NCI-H2196 (cell line): ENCODE measurements around the gene FXYD7.
"Not testable (repeated sequence)": the region's sequence is repeated elsewhere in the genome, so short reads cannot be mapped to it uniquely, and the experiment has no call there.

ENCODE experiments used
- DNase-seq: peaks from one replicate; lab custom pipeline; 2025; ENCODE audit not compliant: unreplicated experiment; lab: John Stamatoyannopoulos, UW

Gene FXYD7, protein sequence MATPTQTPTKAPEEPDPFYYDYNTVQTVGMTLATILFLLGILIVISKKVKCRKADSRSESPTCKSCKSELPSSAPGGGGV

DNA sequence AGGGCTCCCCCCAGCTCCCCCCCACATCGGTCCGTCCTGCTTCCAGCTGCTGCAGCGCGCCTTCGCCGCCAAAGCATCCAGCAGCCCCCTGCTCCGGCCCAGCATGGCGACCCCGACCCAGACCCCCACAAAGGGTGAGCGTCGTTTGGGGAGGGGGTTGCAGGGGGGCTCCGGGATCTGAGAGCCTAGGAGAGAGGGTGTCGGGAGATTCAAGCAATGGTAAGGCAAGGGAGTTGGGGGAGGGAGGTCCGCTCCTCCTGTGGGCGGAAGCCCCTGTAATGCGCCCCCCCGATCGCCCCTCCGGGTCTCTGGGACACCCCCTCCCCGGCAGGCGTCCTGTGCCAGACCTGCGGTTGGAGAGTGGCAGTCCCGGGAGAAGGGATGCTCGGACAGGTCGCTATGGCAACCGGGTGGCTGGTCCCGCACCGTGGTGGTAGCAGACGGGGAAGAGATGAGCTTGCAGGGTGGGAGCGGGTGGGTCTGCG, at the start of gene FXYD7:
TSS of gene FXYD7 (plus strand) at position 25 of the 485 bp plus-strand sequence. CDS start at position 104, 79 bp downstream.
- no peak for DNase-seq

DNA sequence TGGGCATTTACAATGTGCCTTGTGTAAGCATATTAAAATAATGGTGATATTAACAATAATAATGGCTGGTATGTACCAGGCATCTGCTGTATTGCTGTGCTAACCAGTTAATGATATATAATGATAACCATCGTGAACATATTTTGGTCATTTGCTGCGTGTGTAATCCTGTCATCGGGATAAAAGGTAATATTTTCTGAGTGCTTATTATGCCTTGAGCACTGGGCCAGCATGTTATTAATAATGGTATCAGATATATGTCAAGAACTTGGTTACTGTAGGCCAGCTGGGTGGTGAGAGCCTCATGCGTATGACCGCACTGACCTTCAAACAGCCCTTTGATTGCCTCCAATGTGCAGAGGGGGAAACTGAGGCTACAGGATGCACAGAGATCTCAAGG, 49.6 kb upstream of the FXYD7 start:
- no peak for DNase-seq

DNA sequence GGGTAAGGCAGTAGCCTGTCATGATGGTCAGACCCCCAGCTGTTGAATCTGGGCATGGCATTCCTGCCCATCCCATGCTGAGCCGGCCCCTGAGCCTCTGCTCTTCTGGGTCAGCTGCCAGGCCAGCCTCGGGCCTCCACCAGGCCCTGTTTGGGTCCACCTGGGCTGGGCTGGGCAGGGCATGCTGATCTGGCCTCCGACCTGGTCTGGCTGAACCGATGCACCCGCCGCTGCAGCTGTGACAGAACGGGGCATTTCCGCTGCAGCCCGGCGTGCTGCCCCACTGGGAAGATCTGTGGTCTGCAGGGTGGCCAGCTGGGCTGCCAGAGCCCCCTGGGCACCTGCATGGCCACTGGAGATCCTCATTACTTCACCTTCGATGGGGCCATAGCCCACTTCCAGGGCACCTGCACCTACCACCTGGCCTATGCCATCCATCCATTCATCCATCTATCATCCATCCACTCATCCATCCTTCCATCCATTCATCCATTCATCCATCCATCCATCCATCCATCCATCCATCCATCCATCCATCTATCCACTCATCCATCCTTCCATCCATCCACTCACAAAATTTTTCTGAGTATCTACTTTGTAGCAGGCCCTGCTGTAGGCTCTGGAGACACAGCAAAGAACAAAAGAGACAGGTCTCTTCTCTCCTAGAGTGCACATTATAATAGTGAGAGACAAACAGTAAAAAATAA, 49.0 kb upstream of the FXYD7 start:
- no peak for DNase-seq

DNA sequence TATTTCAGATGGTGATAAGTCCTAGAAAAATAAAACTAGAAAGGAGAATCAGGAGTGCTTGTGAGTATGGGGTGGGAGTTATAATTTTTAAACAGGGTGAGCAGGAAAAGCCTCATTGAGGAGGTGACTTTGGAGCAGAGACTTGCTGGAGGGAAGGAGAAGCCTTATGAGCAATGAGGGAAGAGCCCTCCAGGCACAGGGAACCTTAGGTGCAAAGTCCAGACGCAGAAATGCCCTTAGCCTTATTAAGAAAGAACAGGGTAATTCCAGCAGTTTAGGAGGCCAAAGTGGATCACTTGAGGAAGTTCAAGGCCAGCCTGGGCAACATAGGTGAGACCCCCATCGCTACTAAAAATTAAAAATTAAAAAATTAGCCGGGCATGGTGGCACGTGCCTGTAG, 48.4 kb upstream of the FXYD7 start:
- DNase-seq, result no peak

DNA sequence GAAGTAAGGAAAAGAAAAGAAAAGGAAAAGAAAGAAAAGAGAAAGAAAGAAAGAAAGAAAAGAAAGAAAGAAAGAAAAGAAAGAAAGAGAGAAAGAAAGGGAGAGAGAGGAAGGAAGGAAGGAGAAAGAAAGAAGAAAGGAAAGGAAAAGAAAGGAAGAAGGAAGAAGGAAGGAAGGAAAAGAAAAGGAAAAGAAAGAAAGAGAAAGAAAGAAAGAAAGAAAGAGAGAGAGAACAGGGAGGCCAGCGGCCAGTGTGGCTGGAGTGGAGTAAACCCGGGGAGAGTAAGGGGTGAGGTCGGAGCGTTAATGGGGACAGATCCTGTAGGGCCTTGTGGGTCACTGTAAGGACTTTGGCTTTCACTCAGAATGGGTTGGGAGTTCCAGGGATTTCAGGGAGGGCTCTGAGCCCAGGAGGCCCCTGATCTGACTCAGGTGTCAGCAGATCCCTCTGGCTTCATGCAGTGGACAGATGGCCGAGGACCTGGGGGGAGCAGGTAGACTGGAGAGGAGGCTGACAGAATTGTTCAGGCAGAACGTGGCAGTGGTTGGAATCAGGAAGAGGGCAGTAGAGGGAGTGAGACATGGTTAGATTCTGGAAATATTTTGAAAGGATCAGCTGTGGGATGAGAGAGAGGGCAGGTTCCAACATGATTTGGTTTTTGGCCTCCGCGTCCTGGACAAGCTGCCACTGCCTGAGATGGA, 47.2 kb upstream of the FXYD7 start:
- no peak for DNase-seq

DNA sequence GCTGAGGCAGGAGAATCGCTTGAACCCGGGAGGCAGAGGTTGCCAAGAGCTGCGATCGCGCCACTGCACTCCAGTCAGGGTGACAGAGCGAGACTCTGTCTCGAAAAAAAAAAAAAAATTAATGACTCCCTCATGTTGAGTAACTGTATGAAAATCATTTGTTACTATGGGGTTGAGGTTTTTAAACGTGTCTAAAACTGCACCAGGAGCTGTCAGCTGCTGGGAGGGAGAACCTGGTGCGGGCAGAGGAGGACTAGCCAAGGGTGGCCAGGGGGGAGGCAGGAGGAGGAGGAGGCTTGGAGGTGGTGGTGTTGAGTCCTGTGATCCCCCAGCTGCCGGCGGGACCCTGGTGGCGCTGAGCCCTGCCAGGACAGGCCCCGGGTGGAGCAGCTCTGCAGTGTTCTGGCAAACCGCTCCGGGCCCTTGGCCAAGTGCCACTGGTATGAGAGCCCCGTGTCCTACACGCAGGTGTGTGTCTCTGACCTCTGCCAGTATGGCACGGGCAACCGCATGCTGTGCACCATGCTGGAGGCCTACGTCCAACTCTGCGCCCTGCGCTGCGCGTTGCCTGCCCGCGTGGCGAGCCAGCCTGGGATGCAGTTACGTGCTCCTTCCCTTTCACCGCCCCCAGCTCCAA, 44.5 kb upstream of the FXYD7 start:
- DNase-seq, result no peak

DNA sequence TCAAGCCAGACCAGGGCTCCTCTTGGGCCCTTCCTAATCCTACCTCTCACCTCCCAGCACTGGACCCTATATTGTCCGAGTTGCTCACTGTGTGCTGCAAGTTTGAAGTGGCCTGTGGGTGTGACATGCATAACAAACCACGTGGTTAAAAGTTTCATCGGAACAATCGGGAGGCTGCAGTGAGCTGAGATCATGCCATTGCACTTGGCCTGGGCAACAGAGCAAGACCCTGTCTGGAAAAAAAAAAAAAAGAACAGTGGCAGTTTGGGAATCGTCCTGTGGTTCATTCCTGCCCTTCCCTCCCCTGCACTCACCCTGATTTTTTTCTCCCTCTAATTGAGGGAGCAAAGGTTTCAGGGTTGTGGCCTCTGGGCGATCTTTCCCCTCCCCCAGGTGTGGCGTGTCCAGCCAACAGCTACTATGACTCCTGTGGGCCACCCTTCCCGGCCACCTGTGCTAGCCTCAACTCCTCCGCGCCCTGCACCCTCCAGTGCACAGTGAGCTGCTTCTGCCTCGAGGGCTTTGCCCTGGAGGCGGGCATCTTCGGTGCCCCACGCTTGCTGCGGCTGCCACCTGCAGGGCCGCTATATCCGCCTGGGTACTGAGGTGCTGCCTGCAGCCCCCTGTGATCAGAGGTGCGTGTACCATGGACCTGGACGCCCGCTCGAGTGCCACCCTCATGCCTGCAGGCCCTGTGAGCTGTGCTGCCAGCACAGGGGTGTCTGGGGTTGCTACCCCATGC, 43.7 kb upstream of the FXYD7 start:
- DNase-seq, result no peak

DNA sequence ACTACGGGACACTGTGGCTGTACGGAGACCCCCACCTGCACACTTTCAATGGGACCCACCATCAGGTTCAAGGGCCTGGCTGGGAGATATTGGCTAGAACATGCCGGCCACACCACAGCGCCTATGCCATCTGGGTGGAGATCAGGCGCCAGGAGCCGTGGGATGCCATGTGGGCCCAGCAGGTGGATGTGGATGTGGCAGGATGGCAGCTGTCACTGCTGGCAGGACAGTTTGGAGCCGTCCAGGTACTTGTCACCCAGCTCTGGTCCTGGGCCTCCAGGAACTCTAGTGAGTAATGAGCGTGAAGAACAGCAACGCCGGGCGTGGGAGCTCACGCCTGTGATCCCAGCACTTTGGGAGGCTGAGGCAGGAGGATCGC, 43.2 kb upstream of the FXYD7 start:
- no peak for DNase-seq

DNA sequence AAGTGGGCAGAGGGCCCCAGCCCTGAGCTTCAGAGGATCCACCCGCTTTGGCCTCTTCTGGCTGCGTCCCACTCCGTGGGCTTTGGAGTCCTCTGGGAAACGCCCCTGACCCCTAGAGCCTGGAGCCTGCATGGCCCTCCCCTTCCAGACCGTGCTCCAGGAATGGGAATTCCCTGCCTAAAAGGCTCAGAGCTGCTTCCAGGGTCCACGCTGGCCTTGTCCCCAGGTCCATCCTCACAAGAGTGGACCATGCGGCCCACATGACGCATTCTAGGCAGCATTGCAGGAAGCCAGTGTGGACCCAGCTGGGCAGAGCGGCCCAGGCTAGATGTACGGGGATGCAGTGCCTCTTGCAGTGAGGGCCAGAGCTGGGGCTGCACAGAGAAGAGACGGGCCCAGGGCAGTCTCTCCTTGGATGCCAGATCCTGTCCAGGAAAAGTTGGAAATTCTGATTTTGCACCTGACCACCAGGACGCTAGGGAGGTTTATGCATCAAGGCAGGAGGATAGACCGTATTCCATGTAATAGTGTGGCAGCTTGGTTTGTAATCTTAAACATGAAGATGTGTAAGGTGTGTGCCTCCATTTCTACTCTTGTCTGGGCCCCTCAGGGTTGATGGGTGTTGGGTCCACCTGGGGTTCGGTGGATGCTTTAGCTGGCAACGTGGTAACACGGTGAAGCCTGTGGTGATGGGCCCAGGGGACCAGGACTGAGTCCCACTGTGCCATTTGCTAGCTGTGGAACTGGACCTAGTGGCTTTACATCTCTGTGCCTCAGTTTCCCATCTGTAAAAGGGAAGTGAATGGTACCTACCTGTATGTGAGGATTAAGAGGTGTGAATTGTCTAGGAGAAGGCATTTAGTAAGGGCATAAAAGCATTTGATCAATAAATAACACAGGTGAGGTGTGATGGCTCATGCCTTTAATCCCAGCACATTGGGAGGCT, 42.2 kb upstream of the FXYD7 start:
- no peak for DNase-seq

DNA sequence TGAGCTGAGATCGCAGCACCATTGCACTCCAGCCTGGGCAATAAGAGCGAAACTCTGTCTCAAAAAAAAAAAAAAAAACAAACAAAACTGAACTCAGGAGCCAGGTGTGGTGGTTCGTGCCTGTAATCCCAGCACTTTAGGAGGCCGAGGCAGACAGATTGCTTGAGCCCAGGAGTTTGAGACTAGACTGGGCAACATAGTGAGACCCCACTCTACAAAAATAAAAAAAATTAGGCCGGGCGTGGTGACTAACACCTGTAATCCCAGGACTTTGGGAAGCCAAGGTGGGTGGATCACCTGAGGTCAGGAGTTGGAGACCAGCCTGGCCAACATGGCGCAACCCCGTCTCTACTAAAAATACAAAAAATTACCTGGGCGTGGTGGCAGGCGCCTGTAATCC, 41.1 kb upstream of the FXYD7 start:
- DNase-seq, result not testable (repeated sequence)

DNA sequence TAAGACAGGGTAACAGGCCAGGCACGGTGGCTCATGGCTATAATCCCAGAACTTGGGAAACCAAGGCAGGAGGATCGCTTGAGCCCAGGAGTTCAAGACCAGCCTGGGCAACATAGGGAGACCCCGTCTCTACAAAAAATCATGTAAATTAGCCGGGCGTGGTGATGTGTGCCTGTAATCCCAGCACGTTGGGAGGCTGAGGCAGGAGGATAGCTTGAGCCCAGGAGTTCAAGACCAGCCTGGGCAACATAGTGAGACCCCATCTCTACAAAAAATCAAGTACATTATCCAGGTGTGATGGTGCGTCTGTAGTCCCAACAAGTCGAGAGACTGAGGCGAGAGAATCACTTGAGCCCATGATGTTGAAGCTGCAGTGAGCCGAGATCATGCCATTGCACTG, 39.4 kb upstream of the FXYD7 start:
- not testable (repeated sequence) for DNase-seq

DNA sequence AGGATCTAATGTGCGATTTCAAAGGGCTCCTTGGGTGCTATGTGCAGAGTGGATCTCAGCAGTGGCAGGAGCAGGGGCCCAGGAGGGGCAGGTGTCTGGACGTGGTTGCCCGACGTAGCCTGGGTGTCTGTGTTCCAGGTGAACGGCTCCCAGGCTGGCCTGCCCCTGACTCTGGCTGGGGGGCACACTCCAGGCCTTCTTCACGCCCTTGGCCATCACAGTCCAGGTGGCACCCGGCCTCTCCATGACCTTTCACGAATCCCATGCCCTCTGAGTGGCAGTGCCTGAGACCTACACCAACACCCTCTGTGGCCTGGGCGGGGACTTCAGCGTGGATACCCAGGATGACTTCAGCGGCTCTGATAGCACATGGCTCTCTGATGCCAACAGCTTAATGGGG, 38.7 kb upstream of the FXYD7 start:
- no peak for DNase-seq

DNA sequence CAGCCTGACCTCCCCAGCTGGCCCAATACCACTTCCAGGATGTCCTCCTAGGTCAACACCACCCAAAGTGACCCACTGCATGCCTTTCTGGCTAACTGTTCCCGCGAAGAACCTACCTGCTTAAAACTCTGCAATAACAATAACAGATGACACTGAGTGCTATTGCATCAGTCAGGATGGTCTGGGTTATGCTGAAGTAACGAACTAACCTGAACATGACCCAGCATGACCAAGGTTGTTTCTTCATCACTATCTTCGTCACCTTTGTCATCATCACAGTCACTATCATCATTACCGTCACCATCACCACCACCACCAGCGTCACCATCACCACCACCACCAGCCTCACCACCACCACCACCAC, 38.0 kb upstream of the FXYD7 start:
- DNase-seq, result no peak

DNA sequence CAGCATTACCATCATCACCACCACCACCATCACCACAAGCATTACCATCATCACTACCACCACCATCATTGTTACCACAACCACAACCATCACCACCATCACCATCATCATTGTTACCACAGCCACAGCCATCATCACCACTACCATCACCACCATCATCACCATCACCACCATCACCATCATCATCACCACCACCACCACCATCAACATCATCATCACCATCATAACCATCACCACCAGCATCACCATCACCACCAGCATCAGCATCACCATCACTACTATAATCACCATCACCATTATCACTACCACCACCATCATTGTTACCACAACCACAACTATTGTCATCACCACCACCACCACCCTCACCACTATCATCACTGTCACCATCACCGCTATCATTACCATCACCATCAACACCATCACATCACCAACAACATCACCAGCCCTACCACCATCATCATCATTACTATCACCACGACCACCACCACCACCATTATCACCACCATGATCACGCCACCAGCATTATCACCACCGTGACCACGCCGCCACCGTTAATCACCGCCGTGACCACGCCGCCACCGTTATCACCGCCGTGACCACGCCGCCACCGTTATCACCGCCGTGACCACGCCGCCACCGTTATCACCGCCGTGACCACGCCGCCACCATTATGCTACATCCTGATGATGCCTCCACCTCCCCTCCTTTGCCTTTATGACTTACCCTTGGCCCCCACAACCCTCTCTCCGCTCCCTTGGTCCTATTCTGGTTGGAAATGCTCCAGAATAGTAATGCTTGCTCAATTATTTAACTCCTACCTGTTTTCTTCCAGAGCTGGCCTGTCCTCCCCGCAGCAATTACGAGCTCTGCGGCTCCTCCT, 37.4 kb upstream of the FXYD7 start:
- DNase-seq, result no peak

DNA sequence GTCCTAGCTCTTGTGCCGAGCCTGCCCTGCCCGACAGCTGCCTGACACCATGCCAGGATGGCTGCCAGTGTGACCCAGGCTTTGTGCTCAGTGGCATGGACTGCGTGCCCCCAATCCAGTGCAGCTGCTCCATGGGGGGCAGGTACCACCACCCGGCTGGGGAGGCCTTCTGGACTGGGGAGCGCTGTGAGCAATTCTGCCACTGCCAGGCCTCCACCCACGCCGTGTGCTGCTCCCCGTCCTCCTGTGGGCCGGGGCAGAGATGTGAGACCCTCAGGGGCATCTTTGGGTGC, 36.8 kb upstream of the FXYD7 start:
- no peak for DNase-seq

DNA sequence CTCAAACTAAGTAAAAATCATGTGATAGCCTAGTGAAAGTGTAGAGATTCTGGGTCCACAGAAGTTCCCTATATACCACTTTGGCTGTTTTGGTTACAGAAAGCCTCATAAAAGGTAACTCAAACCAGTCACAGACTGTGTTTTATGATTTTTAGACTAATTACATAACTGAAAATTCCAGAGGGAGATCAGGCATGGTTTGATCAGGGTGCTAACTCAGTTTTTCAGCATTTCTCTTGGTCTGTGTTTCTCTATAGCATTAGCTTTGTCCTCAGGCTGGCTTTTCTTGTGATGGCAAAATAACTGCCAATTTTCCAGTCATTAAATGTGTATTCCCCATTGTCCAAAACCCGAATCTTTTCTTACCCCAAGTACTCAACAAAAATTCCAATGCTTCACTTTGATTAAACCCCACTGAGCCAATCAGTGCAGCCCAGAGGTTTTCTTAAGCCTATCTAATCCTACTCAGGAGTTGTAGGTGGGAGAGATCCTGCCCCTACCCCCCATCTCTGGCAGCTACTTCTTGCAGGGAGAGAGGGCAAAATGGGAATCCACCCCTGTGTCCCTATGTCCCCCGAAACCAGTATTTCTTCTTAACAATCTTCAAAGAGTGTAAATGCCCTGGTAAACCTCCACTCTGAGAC, 36.0 kb upstream of the FXYD7 start:
- no peak for DNase-seq

DNA sequence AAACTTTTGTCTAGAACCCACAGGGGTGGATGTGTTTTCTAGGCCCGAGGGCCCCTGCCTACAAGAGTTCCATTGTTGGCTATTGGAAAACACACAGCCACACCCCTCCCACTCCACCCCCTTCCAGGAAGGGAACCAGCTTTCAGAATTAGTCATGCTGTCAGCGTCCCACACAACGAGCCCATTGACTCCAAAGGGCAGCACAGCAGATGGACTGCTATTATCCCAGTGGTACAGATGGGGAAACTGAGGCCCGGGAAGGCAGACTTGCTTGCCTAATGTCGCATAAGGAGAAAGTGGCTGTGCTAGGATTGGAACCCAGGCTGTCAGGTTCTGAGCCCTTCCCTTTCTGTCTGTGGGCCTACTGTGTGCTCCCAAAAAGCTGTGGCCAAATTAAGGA, 35.5 kb upstream of the FXYD7 start:
- no peak for DNase-seq

DNA sequence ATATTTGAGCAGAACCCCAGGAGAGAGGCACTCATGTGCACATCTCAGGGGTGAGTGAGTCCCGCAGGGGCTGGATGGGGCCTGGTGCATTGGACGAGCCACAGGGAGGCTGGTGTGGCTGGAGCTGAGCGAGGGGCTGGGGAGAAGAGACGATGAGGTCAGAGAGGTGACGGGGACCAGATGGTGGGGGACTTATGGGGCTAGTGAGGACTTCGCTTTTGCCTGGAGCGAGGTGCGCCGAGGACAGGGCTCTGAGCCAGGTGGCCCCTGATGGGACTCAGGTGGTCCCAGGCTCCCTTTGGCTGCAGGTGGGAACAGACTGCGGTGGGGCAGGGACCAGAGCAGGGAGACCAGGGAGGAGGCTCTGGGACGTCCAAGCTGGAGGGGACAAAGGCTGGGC, 34.3 kb upstream of the FXYD7 start:
- DNase-seq, result no peak
